GM18861 (cell line): ENCODE measurements around the gene PPP1R14C.

Experiments used
- ATAC-seq: cut with Tn5 transposase; IDR thresholded peaks from one replicate; pipeline ENCODE4 v1.9.1; 2021; ENCODE audit not compliant: unreplicated experiment

PPP1R14C gene

GRCh38 chr6:150245148-150245935, 102.5 kb downstream of the PPP1R14C start:
- ATAC-seq: no peak

- ATAC-seq: no peak
These were observed 105.0 kb downstream of the PPP1R14C start for GRCh38 chr6:150247803-150248202.

GRCh38 chr6:150248300-150248699, 105.5 kb downstream of the PPP1R14C start:
- ATAC-seq: no peak

GRCh38 chr6:150249261-150249660, 106.4 kb downstream of the PPP1R14C start:
- ATAC-seq: no peak

- no peak for ATAC-seq
These were observed 108.0 kb downstream of the PPP1R14C start for GRCh38 chr6:150250826-150251225.

GRCh38 chr6:150251566-150252186, 108.8 kb downstream of the PPP1R14C start:
- ATAC-seq: no peak

GRCh38 chr6:150252714-150253444, 110.0 kb downstream of the PPP1R14C start:
- no peak for ATAC-seq

GRCh38 chr6:150253489-150253888, 110.6 kb downstream of the PPP1R14C start:
- no peak for ATAC-seq

- ATAC-seq: no peak
These were observed 111.9 kb downstream of the PPP1R14C start for GRCh38 chr6:150254770-150255169.

- ATAC-seq: no peak
These were observed 113.0 kb downstream of the PPP1R14C start for GRCh38 chr6:150255840-150256239.

GRCh38 chr6:150256618-150257272, 113.9 kb downstream of the PPP1R14C start:
- no peak for ATAC-seq

- no peak for ATAC-seq
These were observed 115.5 kb downstream of the PPP1R14C start for GRCh38 chr6:150258381-150258780.

GRCh38 chr6:150260931-150261330, 118.1 kb downstream of the PPP1R14C start:
- ATAC-seq: no peak

GRCh38 chr6:150261997-150262697, 119.3 kb downstream of the PPP1R14C start:
- ATAC-seq: no peak

- ATAC-seq: no peak
These were observed 121.0 kb downstream of the PPP1R14C start for GRCh38 chr6:150263765-150264404.

- no peak for ATAC-seq
These were observed 123.5 kb downstream of the PPP1R14C start for GRCh38 chr6:150266309-150266708.

- no peak for ATAC-seq
These were observed 124.3 kb downstream of the PPP1R14C start for GRCh38 chr6:150266963-150267685.

- ATAC-seq: no peak
These were observed 125.1 kb downstream of the PPP1R14C start for GRCh38 chr6:150267686-150268561.
